ENCODE measurements around the gene AUTS2. TPM values are rescaled to one million over a fixed set of nuclear protein-coding genes. Genes with fewer than 3 reads are reported as not detected.

The AUTS2 gene
- total RNA-seq, 1 experiment from 2014 or later, result 256 TPM

DNA sequence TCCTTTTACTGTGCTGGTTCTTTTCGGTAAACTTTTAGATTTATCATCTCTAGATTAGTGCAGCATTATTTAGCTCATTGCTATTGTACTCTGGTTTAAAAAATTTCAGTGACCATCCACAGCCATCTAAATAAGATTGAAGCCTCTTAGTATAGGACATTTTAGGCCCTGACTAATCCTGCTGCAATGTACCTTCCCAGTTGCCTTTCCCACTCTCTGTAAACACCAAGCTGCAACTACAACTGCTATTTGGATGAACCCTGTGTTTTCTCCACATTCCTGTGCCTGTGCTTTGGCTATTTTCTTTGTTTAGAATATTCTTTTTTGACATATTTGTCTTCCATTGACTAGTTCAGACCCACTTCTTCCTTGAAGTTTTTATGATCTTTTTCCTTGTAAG is 314.6 kb downstream of the AUTS2 start:
- TF ChIP-seq, protein P1, sequence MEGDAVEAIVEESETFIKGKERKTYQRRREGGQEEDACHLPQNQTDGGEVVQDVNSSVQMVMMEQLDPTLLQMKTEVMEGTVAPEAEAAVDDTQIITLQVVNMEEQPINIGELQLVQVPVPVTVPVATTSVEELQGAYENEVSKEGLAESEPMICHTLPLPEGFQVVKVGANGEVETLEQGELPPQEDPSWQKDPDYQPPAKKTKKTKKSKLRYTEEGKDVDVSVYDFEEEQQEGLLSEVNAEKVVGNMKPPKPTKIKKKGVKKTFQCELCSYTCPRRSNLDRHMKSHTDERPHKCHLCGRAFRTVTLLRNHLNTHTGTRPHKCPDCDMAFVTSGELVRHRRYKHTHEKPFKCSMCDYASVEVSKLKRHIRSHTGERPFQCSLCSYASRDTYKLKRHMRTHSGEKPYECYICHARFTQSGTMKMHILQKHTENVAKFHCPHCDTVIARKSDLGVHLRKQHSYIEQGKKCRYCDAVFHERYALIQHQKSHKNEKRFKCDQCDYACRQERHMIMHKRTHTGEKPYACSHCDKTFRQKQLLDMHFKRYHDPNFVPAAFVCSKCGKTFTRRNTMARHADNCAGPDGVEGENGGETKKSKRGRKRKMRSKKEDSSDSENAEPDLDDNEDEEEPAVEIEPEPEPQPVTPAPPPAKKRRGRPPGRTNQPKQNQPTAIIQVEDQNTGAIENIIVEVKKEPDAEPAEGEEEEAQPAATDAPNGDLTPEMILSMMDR (conservative IDR thresholded peaks at IDR 0.05), result no peak
- Histone ChIP-seq H3K27me3 (ENCODE audit: insufficient read depth, low read length) (no peaks in the 10 kb centered on the region), H2BK12ac (ENCODE audit: insufficient read length, low read depth, low read length) (no peak overlapping the region), H4K20me1 (ENCODE audit: control insufficient read depth, insufficient read depth, insufficient read length) (no peaks in the 10 kb centered on the region), H3K79me2 (ENCODE audit: insufficient read depth, low read length) (no peaks in the 10 kb centered on the region), H2BK15ac (ENCODE audit: low read depth, low read length) (no peak overlapping the region), H4K8ac (replicated peaks; ENCODE audit: insufficient read length, low read depth, low read length) (no peak overlapping the region), H3K9ac (ENCODE audit: extremely low read depth, insufficient read length, low read length) (no peak overlapping the region), H3T11ph (ENCODE audit: low read length) (no peak overlapping the region), H2BK5ac (ENCODE audit: insufficient read length, low read length) (no peak overlapping the region), H3K23ac (ENCODE audit: insufficient read length, low read depth, low read length) (no peak overlapping the region), H2BK20ac (ENCODE audit: low read depth, low read length, poor library complexity, severe bottlenecking) (no peak overlapping the region), H2AFZ (ENCODE audit: low read length) (no peak overlapping the region), H2AK5ac (ENCODE audit: insufficient read length, low read length) (no peak overlapping the region), H2BK120ac (ENCODE audit: low read depth, low read length, poor library complexity, severe bottlenecking) (no peak overlapping the region), H4K91ac (ENCODE audit: insufficient read length, low read depth, low read length) (no peak overlapping the region), H3K79me1 (ENCODE audit: insufficient read depth, low read depth, low read length, poor library complexity, severe bottlenecking) (no peaks in the 10 kb centered on the region), H3K4me1 (ENCODE audit: insufficient read depth, low read length) (no peaks in the 10 kb centered on the region; the same call in 1 of the 2 replicates), H3K27ac (ENCODE audit: insufficient read length, low read depth, low read length) (no peak overlapping the region), H4K5ac (ENCODE audit: insufficient read length, low read depth, low read length) (no peak overlapping the region), H3K9me3 (ENCODE audit: control insufficient read depth, low read depth, low read length) (no peaks in the 10 kb centered on the region), H3K18ac (ENCODE audit: insufficient read length, low read depth, low read length) (no peak overlapping the region), H3K23me2 (ENCODE audit: insufficient read length, low read depth, low read length, poor library complexity, severe bottlenecking) (no peaks in the 10 kb centered on the region), H3K14ac (ENCODE audit: insufficient read depth, low read length) (no peak overlapping the region), H3K4me2 (ENCODE audit: insufficient read depth, insufficient read length, low read length) (no peak overlapping the region), H3K56ac (ENCODE audit: insufficient read length, low read depth, low read length) (no peak overlapping the region), H3K4ac (ENCODE audit: low read depth, low read length) (no peak overlapping the region)
- H3K36me3 Mint-ChIP-seq (ENCODE audit: insufficient read depth in 1 of 3, low read depth in 3 of 3), result peaks cover 0 to 11% (median 0%) of the 10 kb centered on the region in 3 experiments; a peak in 1 of 7 replicates
- H3K27ac Mint-ChIP-seq, result no peak overlapping the region; a peak in 1 of 7 replicates
- H3K27me3 Mint-ChIP-seq (ENCODE audit: low read depth), result no peaks in the 10 kb centered on the region
- peaks cover 4% of the 10 kb centered on the region in 2 experiments; a peak in 4 of 5 replicates for H3K9me3 Mint-ChIP-seq
- H3K4me1 Mint-ChIP-seq, result peaks cover 5 to 8% of the 10 kb centered on the region in 2 experiments; a peak in 3 of 4 replicates
- no CpG with 5 or more reads among the region's 1 CpG for WGBS (ENCODE audit: extremely low coverage, insufficient read length, low lambda C conversion rate)
- DNase-seq, result no peak
- H3K4me3 Mint-ChIP-seq, result no peak overlapping the region

Data from H9 (cell line).